NCI-H2196 (cell line): ENCODE results near the gene MTR.

ENCODE experiments used
- DNase-seq: peaks from one replicate; lab custom pipeline; 2025; ENCODE audit not compliant: unreplicated experiment; lab: John Stamatoyannopoulos, UW

The MTR gene

GRCh38 chr1:236774926-236775325, 20.2 kb upstream of the MTR start:
- DNase-seq = no peak

DNA sequence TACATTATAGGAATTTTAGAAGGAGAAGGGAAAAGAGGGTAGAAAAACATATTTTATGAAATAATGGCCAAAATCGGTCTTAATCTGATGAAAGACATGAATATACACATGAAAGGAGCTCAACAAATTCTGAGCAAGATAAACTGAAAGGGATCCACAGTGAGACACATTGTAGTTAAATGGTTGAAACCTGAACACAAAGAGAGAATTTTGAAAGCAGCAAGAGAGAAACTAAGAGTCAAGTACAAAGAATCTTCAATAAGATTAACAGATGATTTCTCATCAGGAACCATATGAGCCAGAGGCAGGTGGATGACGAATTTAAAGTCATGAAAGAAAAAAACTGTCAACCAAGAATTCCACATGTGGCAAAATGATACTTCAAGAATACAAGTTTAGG, 15.8 kb upstream of the MTR start:
- no peak for DNase-seq

GRCh38 chr1:236785477-236785876, 9.6 kb upstream of the MTR start:
- no peak for DNase-seq

GRCh38 chr1:236786453-236786852, 8.6 kb upstream of the MTR start:
- no peak for DNase-seq

GRCh38 chr1:236794585-236795034, 482 bp upstream of the MTR start:
- no peak for DNase-seq

DNA sequence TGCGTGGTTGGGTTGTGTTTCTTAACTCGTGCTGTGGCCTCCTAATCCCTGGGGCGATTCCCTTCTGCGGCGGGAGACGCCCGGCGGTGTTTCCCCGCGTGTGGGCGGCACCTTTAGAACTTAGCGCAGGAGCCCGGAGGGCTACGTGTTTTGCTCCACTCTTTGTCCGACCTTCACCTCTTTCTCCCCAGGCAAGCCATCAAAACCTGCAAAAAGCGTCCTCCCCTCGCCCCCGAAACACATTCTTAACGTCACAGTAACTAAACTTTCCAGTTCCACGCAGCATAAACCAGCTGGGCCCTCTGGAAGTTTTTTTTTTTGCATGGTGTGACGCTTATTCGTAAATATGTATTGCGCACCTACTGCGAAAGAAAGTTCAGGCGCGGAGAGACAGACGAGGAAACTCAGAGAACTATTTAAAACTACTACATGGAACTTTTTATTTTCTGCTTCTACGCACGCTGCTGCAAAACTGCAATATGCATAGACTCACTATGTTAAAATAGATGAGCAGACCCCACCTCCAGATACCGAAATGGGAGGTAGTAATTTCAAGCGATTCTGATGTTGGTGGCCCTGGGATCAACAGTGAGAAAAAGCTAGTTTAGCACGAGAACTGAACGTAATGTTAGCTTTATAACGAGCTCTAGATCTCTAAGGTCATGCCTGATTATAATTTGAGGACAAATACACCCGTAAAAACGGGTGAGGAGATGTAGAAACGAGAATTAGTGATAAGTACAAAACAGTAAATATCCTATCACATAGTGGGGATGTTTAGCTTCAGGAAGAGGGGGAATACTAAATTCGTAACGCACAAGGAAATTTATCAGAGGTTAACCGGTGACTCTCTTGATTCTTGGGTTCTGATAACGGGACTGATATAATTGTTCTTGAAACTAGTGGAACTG, 920 bp downstream of the MTR start:
- no peak for DNase-seq

- no peak for DNase-seq
Observed at GRCh38 chr1:236799001-236799400, 3.9 kb downstream of the MTR start.

DNA sequence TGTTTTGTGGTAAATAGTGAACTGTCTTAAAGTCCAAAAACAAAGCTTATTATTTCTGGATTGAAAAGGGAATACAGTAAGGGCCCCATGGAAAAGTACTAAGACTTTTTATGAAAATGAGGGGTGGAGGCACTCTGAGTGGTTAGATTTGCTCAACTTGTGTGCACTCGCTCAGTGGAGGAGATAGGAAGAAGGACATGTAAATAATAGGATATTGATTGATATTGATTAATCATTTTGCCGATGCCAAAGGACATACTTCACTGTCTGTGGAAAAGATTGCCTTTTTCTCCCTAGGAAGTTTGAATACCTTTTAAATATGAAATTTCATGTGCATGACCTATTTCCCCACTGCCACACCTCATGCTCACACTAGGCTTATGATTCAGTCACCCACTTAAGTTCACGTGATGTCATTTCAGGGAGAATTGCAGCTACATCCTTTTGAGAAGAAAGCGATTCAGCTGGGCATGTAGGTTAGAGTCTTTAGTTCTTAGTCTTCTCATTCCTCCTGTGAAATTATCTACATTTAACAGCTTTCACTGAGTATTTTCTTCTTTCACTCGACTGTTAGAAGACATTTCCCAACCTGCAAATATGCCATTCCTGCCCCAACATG, 5.0 kb downstream of the MTR start:
- no peak for DNase-seq

- no peak for DNase-seq
Observed at GRCh38 chr1:236800623-236801022, 5.5 kb downstream of the MTR start.

GRCh38 chr1:236802264-236802663, 7.2 kb downstream of the MTR start:
- no peak for DNase-seq

GRCh38 chr1:236806634-236807033, 11.5 kb downstream of the MTR start:
- DNase-seq = no peak

DNA sequence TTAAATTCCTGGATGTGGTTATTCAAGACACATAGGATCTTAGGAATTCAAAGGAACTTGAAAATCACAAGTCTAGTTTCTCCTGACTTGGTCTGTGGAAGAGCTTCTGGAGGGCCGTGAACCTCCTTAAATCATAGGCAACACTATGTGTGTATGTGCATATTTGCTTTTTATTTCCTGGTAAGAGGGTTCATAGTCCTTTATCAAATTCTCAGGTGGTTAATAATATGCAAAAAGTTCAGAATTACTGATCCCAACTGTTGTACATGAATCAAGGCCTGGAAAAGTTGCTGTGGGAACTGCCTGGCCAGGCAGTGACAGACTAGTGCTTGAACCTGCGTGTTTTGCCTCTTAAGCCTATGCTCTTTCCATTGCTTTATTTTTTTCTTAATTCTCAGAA, 12.9 kb downstream of the MTR start:
- no peak for DNase-seq

DNA sequence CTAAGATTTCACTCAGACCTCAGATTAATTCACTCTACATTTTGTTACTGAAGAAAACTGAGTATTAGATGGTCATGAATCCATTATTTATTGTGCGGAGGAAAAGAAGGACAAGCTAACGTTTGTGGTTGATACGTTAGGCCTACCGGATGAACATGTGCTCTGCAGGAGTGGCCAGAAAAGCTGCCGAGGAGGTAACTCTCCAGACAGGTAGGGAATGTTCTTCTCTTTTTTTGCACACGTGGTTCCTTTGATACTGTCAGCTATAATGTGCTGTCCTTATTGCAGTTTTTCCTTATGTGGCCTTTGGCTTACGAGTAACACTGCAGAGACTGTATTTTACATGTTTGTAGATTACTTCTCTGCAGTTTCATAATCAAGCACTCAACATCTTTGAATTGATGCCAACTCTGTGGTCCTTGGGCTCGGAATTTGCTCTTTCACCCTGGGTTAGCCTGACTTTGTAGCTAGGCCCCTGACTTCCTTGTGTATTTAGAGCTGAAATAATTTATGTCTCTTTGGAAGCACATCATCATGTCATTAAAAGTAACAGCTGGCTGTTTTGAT, 13.6 kb downstream of the MTR start:
- DNase-seq = no peak

DNA sequence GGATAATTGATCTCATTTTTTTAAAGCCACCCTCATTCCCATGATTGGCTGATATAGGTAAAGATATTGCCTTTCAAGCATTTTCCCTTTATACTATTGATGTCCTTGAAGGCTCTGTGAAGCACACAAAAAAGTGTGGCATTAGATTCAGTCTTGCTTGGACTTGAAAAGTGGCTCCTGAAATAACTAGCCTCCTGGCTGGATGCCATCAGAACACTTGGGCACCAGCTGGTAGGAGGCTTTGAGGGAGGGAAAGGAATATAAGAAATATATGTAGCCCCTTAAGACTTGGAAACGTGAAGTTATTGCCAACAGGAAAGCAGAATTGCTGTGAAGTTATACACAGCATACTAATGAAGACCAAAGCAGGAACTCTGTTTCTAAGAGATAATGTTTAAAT, 14.1 kb downstream of the MTR start:
- DNase-seq = no peak

DNA sequence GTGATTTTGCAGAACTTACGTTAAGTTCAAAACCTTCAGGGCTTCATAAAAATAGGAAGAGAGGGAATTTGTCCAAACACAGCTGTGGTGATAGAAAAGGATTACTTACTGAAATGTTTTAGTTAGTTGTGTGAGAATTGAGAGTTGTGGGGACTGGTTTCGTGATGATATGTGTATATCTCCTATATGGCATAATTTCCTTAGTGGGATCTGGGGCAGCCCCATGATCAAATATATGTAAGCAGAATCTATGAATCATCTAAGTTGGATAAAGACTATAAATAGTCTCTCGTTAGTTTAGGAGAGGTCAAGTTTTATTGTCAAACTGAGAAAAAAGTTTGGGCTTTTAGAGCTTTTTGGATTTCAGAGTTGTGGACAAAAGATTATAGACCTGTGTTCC, 14.9 kb downstream of the MTR start:
- no peak for DNase-seq

- no peak for DNase-seq
Observed at GRCh38 chr1:236812334-236813030, 17.4 kb downstream of the MTR start.

DNA sequence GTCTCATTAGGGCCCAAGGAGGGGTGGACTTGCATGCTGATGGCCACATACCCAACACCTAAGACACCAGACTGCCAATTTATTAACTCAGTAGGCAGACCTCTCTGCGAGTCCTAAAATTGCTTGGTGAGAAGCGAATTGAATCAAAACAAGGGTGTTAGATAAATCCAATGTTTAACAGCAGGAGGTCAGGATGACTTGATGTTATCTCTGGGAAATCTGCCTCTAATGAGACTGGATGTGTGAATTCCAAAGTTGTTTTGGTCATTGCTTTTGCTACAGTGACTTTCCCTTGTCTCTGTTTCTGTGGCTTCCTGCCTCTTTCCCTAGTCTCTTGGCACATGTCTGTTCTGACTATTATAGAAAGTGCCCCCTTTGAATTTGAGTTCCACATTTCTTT, 20.8 kb downstream of the MTR start:
- no peak for DNase-seq

DNA sequence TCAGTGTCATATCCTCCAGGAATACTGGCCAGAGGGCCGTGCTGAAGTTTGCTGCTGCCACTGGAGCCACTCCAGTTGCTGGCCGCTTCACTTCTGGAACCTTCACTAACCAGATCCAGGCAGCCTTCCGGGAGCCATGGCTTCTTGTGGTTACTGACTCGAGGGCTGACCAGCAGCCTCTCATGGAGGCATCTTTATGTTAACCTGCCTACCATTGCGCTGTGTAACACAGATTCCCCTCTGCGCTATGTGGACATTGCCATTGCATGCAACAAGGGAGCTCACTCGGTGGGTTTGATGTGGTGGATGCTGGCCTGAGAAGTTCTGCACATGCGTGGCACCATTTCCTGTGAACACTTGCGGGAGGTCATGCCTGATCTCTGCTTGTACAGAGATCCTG, 24.8 kb downstream of the MTR start:
- no peak for DNase-seq

- DNase-seq = no peak
Observed at GRCh38 chr1:236821091-236821627, 26.1 kb downstream of the MTR start.

DNA sequence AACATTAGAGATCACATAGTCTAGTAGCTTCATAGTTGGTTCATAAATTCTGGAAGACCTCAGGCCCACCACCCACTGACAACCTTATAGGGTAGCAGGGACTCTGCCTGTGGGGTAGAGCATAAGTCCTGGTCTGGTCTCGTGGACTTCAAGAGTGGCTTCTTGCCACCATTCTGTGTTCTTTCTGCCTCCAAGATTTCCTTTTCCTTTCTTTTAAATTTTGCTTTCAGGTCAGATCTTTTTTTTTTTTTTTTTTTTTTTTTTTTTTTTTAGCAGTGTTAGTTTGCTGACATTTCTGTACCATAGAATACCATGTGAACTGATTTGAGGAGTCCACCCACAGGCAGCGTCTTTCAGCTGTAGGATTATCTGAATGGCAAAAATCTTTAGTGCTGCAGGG, 28.5 kb downstream of the MTR start:
- DNase-seq = no peak

DNA sequence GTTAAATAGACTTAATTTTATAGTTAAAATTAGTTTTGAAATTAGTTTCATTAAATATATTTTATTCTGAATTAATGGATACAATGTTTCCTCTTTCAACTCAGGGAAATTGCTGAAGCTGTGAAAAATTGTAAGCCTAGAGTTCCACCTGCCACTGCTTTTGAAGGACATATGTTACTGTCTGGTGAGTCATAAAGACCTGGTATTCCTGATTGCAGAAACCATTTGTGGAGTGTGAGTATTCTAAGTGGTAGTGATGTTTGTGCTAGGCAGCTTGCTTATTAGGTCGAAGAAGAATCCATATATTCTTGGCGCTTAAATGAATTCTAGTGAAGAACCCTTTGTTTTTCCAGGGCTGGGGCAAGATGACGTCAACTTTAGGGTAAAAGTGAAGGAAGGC, 34.0 kb downstream of the MTR start:
- DNase-seq = no peak
